ENCODE measurements around the gene SLC13A3.

DNA sequence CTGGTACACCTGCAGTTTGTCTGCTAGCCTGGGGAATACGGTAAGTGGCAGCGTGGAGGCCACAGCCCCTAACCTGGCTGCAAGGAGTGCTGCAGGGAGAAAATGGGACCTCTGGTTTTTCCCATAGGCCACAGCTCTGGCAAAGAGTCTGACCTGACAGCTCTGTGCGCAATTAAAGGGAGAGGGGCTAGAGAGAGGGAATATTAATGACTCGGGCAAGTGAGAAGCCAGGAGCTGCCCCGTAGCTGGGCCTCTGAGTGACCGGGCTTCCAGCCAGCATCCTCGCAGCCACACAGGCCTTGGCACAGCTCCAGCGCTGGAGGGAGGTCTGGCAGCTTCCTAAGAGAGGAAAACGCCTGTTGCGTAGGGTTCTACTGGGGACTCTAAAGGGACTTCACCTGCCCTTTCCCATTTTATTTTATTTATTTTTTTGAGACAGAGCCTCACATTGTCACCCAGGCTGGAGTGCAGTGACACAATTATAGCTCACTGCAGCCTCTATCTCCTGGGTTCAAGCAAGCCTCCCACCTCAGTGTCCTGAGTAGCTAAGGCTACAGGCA lies 82.6 kb downstream of the SLC13A3 start:
- TF ChIP-seq CTCF (IDR thresholded peaks at IDR 0.05; ENCODE audit: insufficient read depth, low read depth, low read length) (no peak), EZH2 (IDR thresholded peaks at IDR 0.05; ENCODE audit: insufficient read depth, low read length) (no peak)

Data from astrocyte (in vitro differentiated cells and primary cell).